ENCODE results near the gene JPT1. TPM values are rescaled to one million over a fixed set of nuclear protein-coding genes. Genes with fewer than 3 reads are reported as not detected.

The JPT1 gene
- total and polyA plus RNA-seq, 7 donors = 50.1 to 232 (median 92.6) TPM

GRCh38 chr17:75124041-75124818 is 30.1 kb downstream of the JPT1 start:
- Histone ChIP-seq H3K36me3 (ENCODE audit: insufficient read depth in 1 of 2, low read depth in 1 of 2) (peaks cover 0 to 12% of the 10 kb centered on the region in 2 donors), H3K4me3 (no peak overlapping the region), H3K9me3 (no peaks in the 10 kb centered on the region), H3K4me1 (peaks cover 5% of the 10 kb centered on the region), H3K27me3 (ENCODE audit: insufficient read depth in 3 of 3, low read length in 2 of 3) (no peaks in the 10 kb centered on the region), H3K27ac (no peak overlapping the region)
- intact Hi-C loops (cut with DNase I) = no loop called here
- peak; percentile 44 to 73 (median 64) for ATAC-seq
- peak; percentile 52 to 63 for DNase-seq
- TF ChIP-seq, protein P1, sequence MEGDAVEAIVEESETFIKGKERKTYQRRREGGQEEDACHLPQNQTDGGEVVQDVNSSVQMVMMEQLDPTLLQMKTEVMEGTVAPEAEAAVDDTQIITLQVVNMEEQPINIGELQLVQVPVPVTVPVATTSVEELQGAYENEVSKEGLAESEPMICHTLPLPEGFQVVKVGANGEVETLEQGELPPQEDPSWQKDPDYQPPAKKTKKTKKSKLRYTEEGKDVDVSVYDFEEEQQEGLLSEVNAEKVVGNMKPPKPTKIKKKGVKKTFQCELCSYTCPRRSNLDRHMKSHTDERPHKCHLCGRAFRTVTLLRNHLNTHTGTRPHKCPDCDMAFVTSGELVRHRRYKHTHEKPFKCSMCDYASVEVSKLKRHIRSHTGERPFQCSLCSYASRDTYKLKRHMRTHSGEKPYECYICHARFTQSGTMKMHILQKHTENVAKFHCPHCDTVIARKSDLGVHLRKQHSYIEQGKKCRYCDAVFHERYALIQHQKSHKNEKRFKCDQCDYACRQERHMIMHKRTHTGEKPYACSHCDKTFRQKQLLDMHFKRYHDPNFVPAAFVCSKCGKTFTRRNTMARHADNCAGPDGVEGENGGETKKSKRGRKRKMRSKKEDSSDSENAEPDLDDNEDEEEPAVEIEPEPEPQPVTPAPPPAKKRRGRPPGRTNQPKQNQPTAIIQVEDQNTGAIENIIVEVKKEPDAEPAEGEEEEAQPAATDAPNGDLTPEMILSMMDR (IDR thresholded peaks at IDR 0.05) = no peak
- 71 to 81% (median 75%) methylated on average over 19 of the region's 19 CpGs for WGBS, 3 donors

DNA sequence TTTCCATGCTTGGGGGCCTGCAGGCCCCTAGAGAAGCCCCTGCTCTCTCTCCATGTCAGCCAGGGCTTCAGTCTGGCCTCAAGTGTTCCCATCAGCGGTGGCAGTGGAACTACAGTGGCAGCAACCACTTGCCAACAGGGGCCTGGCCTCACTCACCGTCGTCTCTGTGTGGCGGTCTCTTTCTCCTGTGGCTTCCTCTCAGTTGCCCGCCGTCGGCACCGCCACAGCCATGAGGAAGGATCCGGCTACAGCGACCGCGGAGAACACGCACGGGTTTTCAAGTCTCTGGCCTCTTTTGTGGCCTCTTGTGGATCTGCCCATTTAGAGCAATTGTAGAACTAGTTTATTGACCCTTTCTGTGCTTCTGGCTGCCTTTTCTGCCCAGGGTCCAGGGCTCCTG is 36.0 kb downstream of the JPT1 start:
- Histone ChIP-seq H3K27ac (no peak overlapping the region), H3K36me3 (ENCODE audit: insufficient read depth in 1 of 2, low read depth in 1 of 2) (peaks cover 0 to 11% of the 10 kb centered on the region in 2 donors), H3K9me3 (no peaks in the 10 kb centered on the region), H3K27me3 (ENCODE audit: insufficient read depth in 3 of 3, low read length in 2 of 3) (no peaks in the 10 kb centered on the region), H3K4me1 (peaks cover 4% of the 10 kb centered on the region), H3K4me3 (no peak overlapping the region)
- DNase-seq = no peak
- TF ChIP-seq, protein P1 (IDR thresholded peaks at IDR 0.05) = no peak
- intact Hi-C loops (cut with DNase I) = no loop called here
- ATAC-seq = no peak
- WGBS, 3 donors = 88 to 92% (median 92%) methylated on average over 14 of the region's 14 CpGs

GRCh38 chr17:75116737-75117136 is 37.6 kb downstream of the JPT1 start:
- intact Hi-C loops (cut with DNase I) = no loop called here
- H3K4me3 ChIP-seq = no peak overlapping the region
- DNase-seq = no peak
- peaks cover 0 to 11% of the 10 kb centered on the region in 2 donors for H3K36me3 ChIP-seq (ENCODE audit: insufficient read depth in 1 of 2, low read depth in 1 of 2)
- H3K9me3 ChIP-seq = no peaks in the 10 kb centered on the region
- ATAC-seq = no peak
- 75 to 78% (median 77%) methylated on average over 9 of the region's 9 CpGs for WGBS, 3 donors
- no peak overlapping the region for H3K27ac ChIP-seq
- peaks cover 4% of the 10 kb centered on the region for H3K4me1 ChIP-seq
- TF ChIP-seq, protein P1 (IDR thresholded peaks at IDR 0.05) = no peak
- H3K27me3 ChIP-seq (ENCODE audit: insufficient read depth in 3 of 3, low read length in 2 of 3) = no peaks in the 10 kb centered on the region

DNA sequence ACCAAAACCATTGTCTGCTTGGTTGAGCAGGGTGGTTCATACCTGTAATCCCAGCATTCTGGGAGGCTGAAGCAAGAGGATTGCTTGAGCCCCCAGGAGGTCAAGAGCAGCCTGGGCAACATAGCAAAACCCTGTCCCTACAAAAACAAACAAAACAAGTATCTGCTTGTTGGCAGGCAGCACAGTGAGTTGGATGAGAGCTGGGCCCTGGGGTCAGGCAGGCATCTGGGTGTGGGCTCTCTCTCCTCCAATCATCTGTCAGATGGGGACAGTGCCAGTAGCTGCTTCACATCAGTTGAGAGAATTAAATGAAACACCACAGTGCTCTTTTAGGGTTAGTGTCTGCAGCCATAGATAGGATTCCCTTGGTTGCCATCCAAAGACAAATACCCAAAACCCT is 38.8 kb downstream of the JPT1 start:
- DNase-seq (no peak), ATAC-seq (no peak)
- H3K36me3 ChIP-seq (ENCODE audit: insufficient read depth in 1 of 2, low read depth in 1 of 2) = peaks cover 0 to 11% of the 10 kb centered on the region in 2 donors
- no peaks in the 10 kb centered on the region for H3K27me3 ChIP-seq (ENCODE audit: insufficient read depth in 3 of 3, low read length in 2 of 3)
- no peak overlapping the region for H3K4me3 ChIP-seq
- H3K27ac ChIP-seq = no peak overlapping the region
- intact Hi-C loops (cut with DNase I) = loop anchor here in 1 of 2 donors (2.0 kb wide), 2 partner anchors 57 to 85 kb away; no protein-coding TSS in a partner anchor
- peaks cover 4% of the 10 kb centered on the region for H3K4me1 ChIP-seq
- TF ChIP-seq, protein P1 (IDR thresholded peaks at IDR 0.05) = no peak
- H3K9me3 ChIP-seq = no peaks in the 10 kb centered on the region

Data from psoas muscle (tissue), 8 donors.